ENCODE results near the gene PRMT2. TPM values are rescaled to one million over a fixed set of nuclear protein-coding genes. Genes with fewer than 3 reads are reported as not detected.

The PRMT2 gene
- total RNA-seq, 1 experiment from 2014 or later = 64.5 TPM

DNA sequence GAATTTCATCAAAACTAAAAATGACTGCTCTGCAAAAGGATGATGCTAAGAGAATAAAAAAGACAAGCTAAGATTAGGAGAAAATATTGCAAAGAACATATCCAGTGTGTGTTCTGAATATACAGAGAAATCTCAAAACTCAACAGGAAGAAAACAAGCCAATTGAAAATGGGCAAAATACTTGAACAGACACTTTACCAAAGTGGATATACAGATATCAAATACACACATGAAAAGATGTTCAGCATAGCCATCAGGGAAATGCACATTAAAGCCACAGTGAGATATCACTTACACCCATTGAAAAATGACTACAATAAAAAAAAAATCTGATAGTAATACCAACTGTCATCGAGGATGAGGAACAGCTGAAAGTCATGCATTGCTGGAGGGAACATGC, 21.3 kb downstream of the PRMT2 start:
- Histone ChIP-seq H3K4me1 (replicated peaks; ENCODE audit: insufficient read depth) (no peaks in the 10 kb centered on the region), H3K36me3 (ENCODE audit: low read depth) (peaks cover 12% of the 10 kb centered on the region), H4K20me1 (ENCODE audit: insufficient read depth) (no peaks in the 10 kb centered on the region), H2AFZ (no peak overlapping the region), H3K79me2 (ENCODE audit: low read depth) (no peaks in the 10 kb centered on the region), H3K9me3 (ENCODE audit: insufficient read depth, low read depth) (no peaks in the 10 kb centered on the region), H3K27ac (no peak overlapping the region), H3K9me2 (ENCODE audit: insufficient read depth) (no peaks in the 10 kb centered on the region), H3F3A (ENCODE audit: insufficient read depth, low read depth) (no peaks in the 10 kb centered on the region), H3K27me3 (ENCODE audit: insufficient read depth, low read depth) (no peaks in the 10 kb centered on the region), H3K4me2 (no peak overlapping the region), H3K4me3 (no peak overlapping the region)
- no TSS peak for BruUV-seq (replicated peaks)
- ChIA-PET POLR2A (ENCODE audit: unreplicated experiment) (no interaction called here), CTCF (no interaction called here)
- DNase-seq = no peak
- no peak for TF ChIP-seq EZH2 (IDR thresholded peaks at IDR 0.05; ENCODE audit: low read depth)
- TF ChIP-seq, protein P1, sequence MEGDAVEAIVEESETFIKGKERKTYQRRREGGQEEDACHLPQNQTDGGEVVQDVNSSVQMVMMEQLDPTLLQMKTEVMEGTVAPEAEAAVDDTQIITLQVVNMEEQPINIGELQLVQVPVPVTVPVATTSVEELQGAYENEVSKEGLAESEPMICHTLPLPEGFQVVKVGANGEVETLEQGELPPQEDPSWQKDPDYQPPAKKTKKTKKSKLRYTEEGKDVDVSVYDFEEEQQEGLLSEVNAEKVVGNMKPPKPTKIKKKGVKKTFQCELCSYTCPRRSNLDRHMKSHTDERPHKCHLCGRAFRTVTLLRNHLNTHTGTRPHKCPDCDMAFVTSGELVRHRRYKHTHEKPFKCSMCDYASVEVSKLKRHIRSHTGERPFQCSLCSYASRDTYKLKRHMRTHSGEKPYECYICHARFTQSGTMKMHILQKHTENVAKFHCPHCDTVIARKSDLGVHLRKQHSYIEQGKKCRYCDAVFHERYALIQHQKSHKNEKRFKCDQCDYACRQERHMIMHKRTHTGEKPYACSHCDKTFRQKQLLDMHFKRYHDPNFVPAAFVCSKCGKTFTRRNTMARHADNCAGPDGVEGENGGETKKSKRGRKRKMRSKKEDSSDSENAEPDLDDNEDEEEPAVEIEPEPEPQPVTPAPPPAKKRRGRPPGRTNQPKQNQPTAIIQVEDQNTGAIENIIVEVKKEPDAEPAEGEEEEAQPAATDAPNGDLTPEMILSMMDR (conservative IDR thresholded peaks at IDR 0.05) = no peak
- intact Hi-C loops (cut with micrococcal nuclease; ENCODE audit: unreplicated experiment) = no loop called here

DNA sequence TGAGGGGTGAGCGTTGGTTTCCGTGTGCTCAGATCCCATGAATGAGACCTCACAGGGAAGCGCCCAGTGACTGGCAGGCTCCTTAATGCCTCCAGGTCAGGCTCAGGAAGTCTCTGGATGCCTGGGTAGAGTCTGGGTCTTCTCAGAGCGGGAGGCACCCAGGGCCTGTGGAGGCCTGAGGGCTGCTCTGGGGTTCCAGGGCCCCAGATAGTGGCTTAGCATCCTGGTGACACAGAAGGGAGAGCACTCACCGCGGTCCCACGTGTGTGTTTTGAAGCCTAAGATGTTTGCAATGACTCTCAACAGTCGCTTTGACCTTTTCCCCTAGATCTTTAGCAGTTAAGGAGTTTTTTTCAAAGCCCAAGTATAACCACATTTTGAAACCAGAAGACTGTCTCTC, 25.0 kb downstream of the PRMT2 start:
- no peak for DNase-seq
- H2AFZ ChIP-seq = no peak overlapping the region
- H3F3A ChIP-seq (ENCODE audit: insufficient read depth, low read depth) = no peaks in the 10 kb centered on the region
- H3K9me2 ChIP-seq (ENCODE audit: insufficient read depth) = no peaks in the 10 kb centered on the region
- no peaks in the 10 kb centered on the region for H3K4me1 ChIP-seq (replicated peaks; ENCODE audit: insufficient read depth)
- POLR2A ChIA-PET (ENCODE audit: unreplicated experiment) = no interaction called here
- H4K20me1 ChIP-seq (ENCODE audit: insufficient read depth) = no peaks in the 10 kb centered on the region
- no TSS peak for BruUV-seq (replicated peaks)
- CTCF ChIA-PET = no interaction called here
- intact Hi-C loops (cut with micrococcal nuclease; ENCODE audit: unreplicated experiment) = no loop called here
- no peak overlapping the region for H3K4me3 ChIP-seq
- H3K27me3 ChIP-seq (ENCODE audit: insufficient read depth, low read depth) = no peaks in the 10 kb centered on the region
- H3K36me3 ChIP-seq (ENCODE audit: low read depth) = no peaks in the 10 kb centered on the region
- no peak overlapping the region for H3K27ac ChIP-seq
- TF ChIP-seq, protein P1 (conservative IDR thresholded peaks at IDR 0.05) = no peak
- TF ChIP-seq EZH2 (IDR thresholded peaks at IDR 0.05; ENCODE audit: low read depth) = no peak
- H3K9me3 ChIP-seq (ENCODE audit: insufficient read depth, low read depth) = no peaks in the 10 kb centered on the region
- H3K79me2 ChIP-seq (ENCODE audit: low read depth) = no peaks in the 10 kb centered on the region
- no peak overlapping the region for H3K4me2 ChIP-seq

DNA sequence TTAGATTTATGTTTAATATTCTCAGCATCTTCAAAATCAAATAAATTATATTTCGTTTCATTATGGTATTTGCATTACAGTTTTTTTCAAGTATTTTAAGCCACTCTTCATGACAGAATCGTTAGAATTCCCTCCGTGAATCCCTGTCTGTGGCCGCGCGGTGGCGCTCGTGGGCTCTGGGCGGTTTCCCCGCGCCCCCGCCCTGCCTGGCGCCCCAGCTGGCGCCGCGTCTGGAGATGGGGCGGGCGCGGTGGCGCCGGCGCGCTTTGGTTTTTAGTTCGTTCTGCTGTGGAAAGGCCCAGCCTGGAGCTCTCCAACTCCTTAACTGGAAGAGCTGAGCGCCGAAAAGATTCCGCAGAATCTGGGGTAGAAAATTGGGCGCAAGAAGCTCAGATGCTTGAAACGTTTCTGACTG, 25.7 kb downstream of the PRMT2 start:
- no peak for TF ChIP-seq EZH2 (IDR thresholded peaks at IDR 0.05; ENCODE audit: low read depth)
- TF ChIP-seq, protein P1 (conservative IDR thresholded peaks at IDR 0.05) = no peak
- no peaks in the 10 kb centered on the region for H3K36me3 ChIP-seq (ENCODE audit: low read depth)
- intact Hi-C loops (cut with micrococcal nuclease; ENCODE audit: unreplicated experiment) = no loop called here
- H3K27me3 ChIP-seq (ENCODE audit: insufficient read depth, low read depth) = no peaks in the 10 kb centered on the region
- POLR2A ChIA-PET (ENCODE audit: unreplicated experiment) = no interaction called here
- no peak overlapping the region for H3K4me3 ChIP-seq
- H3K79me2 ChIP-seq (ENCODE audit: low read depth) = no peaks in the 10 kb centered on the region
- H3K4me2 ChIP-seq = no peak overlapping the region
- no peaks in the 10 kb centered on the region for H3K9me2 ChIP-seq (ENCODE audit: insufficient read depth)
- no peaks in the 10 kb centered on the region for H3K4me1 ChIP-seq (replicated peaks; ENCODE audit: insufficient read depth)
- H3K9me3 ChIP-seq (ENCODE audit: insufficient read depth, low read depth) = no peaks in the 10 kb centered on the region
- CTCF ChIA-PET = no interaction called here
- peak in 1 of 2 experiments; percentile 7 for DNase-seq
- no peak overlapping the region for H2AFZ ChIP-seq
- BruUV-seq (replicated peaks) = no TSS peak
- no peak overlapping the region for H3K27ac ChIP-seq
- no peaks in the 10 kb centered on the region for H3F3A ChIP-seq (ENCODE audit: insufficient read depth, low read depth)
- no peaks in the 10 kb centered on the region for H4K20me1 ChIP-seq (ENCODE audit: insufficient read depth)
